SJCRH30 (cell line): ENCODE measurements around the gene ZNF292. TPM values are rescaled to one million over a fixed set of nuclear protein-coding genes. Genes with fewer than 3 reads are reported as not detected.
"Not testable (repeated sequence)": the region's sequence is repeated elsewhere in the genome, so short reads cannot be mapped to it uniquely, and the experiment has no call there.

ENCODE experiments used
- DNase-seq, 2 experiments: peaks; one replicate each; pipeline ENCODE4 v3.0.0-alpha.2; 2015 to 2020
- H3K27ac ChIP-seq: fragments of 250-450 bp; sonication (Bioruptor Pico); 2 replicates; pipeline ENCODE4 v1.5.1; 2020; ENCODE audit warnings: mild to moderate bottlenecking, moderate library complexity
- H3K27me3 ChIP-seq: fragments of 250-450 bp; sonication (Bioruptor Pico); 2 replicates; pipeline ENCODE4 v1.5.1; 2020; ENCODE audit warnings: mild to moderate bottlenecking, moderate library complexity
- H3K36me3 ChIP-seq: fragments of 250-450 bp; sonication (Bioruptor Pico); 2 replicates; pipeline ENCODE4 v1.5.1; 2020; ENCODE audit warnings: mild to moderate bottlenecking, moderate library complexity
- H3K4me1 ChIP-seq: fragments of 250-450 bp; sonication (Bioruptor Pico); 2 replicates; pipeline ENCODE4 v1.5.1; 2020; ENCODE audit warnings: mild to moderate bottlenecking, moderate library complexity
- H3K4me3 ChIP-seq: fragments of 250-450 bp; sonication (Bioruptor Pico); 2 replicates; pipeline ENCODE4 v1.5.1; 2020; ENCODE audit warnings: mild to moderate bottlenecking, moderate library complexity
- H3K9me3 ChIP-seq: fragments of 250-450 bp; sonication (Bioruptor Pico); replicated peaks from 2 replicates; pipeline ENCODE4 v1.5.1; 2020; ENCODE audit warnings: mild to moderate bottlenecking, moderate library complexity
- total RNA-seq: library from RNA; depleted of rRNA; stranded (reverse); fragments of >200 nt; shearing (Covaris generic); gene quantifications from 2 replicates; pipeline ENCODE4 v1.2.3, GENCODE V29; 2014; rRNA removed

The ZNF292 gene
- total RNA-seq, 1 experiment from 2014 or later = 29.3 TPM

- H3K9me3 ChIP-seq = no peaks in the 10 kb centered on the region
- H3K4me3 ChIP-seq = no peak overlapping the region
- H3K36me3 ChIP-seq = no peaks in the 10 kb centered on the region
- no peak overlapping the region for H3K27ac ChIP-seq
- no peak for DNase-seq
- no peaks in the 10 kb centered on the region for H3K4me1 ChIP-seq
- H3K27me3 ChIP-seq = no peaks in the 10 kb centered on the region; the same call in 1 of the 2 replicates
These were observed 136.5 kb downstream of the ZNF292 start for GRCh38 chr6:87291883-87292282.

GRCh38 chr6:87293526-87293925, 138.2 kb downstream of the ZNF292 start:
- Histone ChIP-seq H3K4me1 (no peaks in the 10 kb centered on the region), H3K36me3 (no peaks in the 10 kb centered on the region), H3K9me3 (no peaks in the 10 kb centered on the region), H3K27ac (no peak overlapping the region), H3K4me3 (no peak overlapping the region), H3K27me3 (no peaks in the 10 kb centered on the region; the same call in 1 of the 2 replicates)
- no peak for DNase-seq

- no peak overlapping the region for H3K27ac ChIP-seq
- DNase-seq = no peak
- H3K27me3 ChIP-seq = no peaks in the 10 kb centered on the region; the same call in 1 of the 2 replicates
These were observed 141.8 kb downstream of the ZNF292 start for GRCh38 chr6:87297119-87297518.

GRCh38 chr6:87301277-87301676, 145.9 kb downstream of the ZNF292 start:
- H3K36me3 ChIP-seq, DNase-seq, H3K4me1 ChIP-seq, H3K27ac ChIP-seq, H3K4me3 ChIP-seq, H3K27me3 ChIP-seq, H3K9me3 ChIP-seq: not testable (repeated sequence)

More at GRCh38 chr6:87297119-87297518, 141.8 kb downstream of the ZNF292 start:
- no peak overlapping the region for H3K4me3 ChIP-seq
- H3K9me3 ChIP-seq = no peaks in the 10 kb centered on the region
- no peaks in the 10 kb centered on the region for H3K36me3 ChIP-seq
- no peaks in the 10 kb centered on the region for H3K4me1 ChIP-seq

- Histone ChIP-seq H3K9me3 (no peaks in the 10 kb centered on the region), H3K4me1 (no peaks in the 10 kb centered on the region), H3K27ac (no peak overlapping the region), H3K4me3 (no peak overlapping the region), H3K27me3 (peaks cover 4% of the 10 kb centered on the region; the same call in 1 of the 2 replicates), H3K36me3 (no peaks in the 10 kb centered on the region)
- DNase-seq = no peak
These were observed 153.6 kb downstream of the ZNF292 start for GRCh38 chr6:87308970-87309369.

DNA sequence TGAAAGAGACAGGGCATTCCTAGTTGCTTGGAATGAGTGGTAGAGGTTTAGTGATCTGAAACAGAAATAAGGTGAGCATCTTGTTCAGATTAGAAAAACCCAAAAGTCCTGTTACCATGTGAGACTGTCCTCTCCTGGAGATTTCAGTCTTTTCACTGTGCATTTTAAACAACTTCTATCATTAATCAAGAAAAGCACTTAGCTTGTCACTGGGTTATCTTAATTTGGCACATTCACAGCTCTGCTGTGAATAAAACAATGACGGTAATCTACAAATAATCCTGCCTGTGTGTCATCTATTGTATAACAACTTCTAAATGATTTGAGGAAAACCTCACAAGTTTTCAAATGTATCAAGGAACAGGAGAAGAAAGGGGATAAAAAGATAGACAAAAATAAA, 157.5 kb downstream of the ZNF292 start:
- Histone ChIP-seq H3K9me3 (no peaks in the 10 kb centered on the region), H3K27me3 (peaks cover 4% of the 10 kb centered on the region; the same call in 1 of the 2 replicates), H3K27ac (no peak overlapping the region), H3K4me1 (no peaks in the 10 kb centered on the region), H3K36me3 (no peaks in the 10 kb centered on the region), H3K4me3 (no peak overlapping the region)
- DNase-seq = no peak

Other genes starting within 250 kb of the ZNF292 start
- gene HTR1E, start 218.0 kb upstream of the ZNF292 start, total RNA-seq = not detected in 2 replicates
- 0.20 TPM in 1 of 2 replicates, not detected in the other for gene CGA, start 60.5 kb upstream of the ZNF292 start, total RNA-seq
- 9.8 and 11.1 TPM in 2 replicates for gene SMIM8, start 167.0 kb downstream of the ZNF292 start, total RNA-seq
- not detected in 2 replicates for gene GJB7, start 173.7 kb downstream of the ZNF292 start, total RNA-seq
- gene C6orf163, start 189.2 kb downstream of the ZNF292 start, total RNA-seq = 0.79 and 2.2 TPM in 2 replicates